Hepatocyte (in vitro differentiated cells): ENCODE results near the gene ABCD3. TPM values are rescaled to one million over a fixed set of nuclear protein-coding genes. Genes with fewer than 3 reads are reported as not detected.
"Not testable (repeated sequence)": the region's sequence is repeated elsewhere in the genome, so short reads cannot be mapped to it uniquely, and the experiment has no call there.

Experiments used
- DNase-seq: peaks from one replicate; pipeline ENCODE4 v3.0.0-alpha.2; 2016; ENCODE audit warnings: low spot score
- H2AFZ ChIP-seq: fragments of 200-600 bp; sonication (generic); 2 replicates; pipeline ENCODE4 v1.6.0; 2016; ENCODE audit warnings: antibody characterized with exemption, mild to moderate bottlenecking
- H3K27ac ChIP-seq: fragments of 200-600 bp; sonication (generic); 2 replicates; pipeline ENCODE4 v1.5.1; 2016; ENCODE audit warnings: mild to moderate bottlenecking
- H3K27me3 ChIP-seq: fragments of 200-600 bp; sonication (generic); 2 replicates; pipeline ENCODE4 v1.6.1; 2016
- H3K36me3 ChIP-seq: fragments of 200-600 bp; sonication (generic); replicated peaks from 2 replicates; pipeline ENCODE4 v1.5.1; 2016; ENCODE audit warnings: low read depth; ENCODE audit not compliant: insufficient read depth
- H3K4me1 ChIP-seq: fragments of 200-600 bp; sonication (generic); 2 replicates; pipeline ENCODE4 v1.5.1; 2016; ENCODE audit warnings: mild to moderate bottlenecking, moderate library complexity; ENCODE audit not compliant: insufficient read depth
- H3K4me2 ChIP-seq: fragments of 200-600 bp; sonication (generic); 2 replicates; pipeline ENCODE4 v1.6.0; 2016
- H3K4me3 ChIP-seq: fragments of 200-600 bp; sonication (generic); 2 replicates; pipeline ENCODE4 v1.5.1; 2016; ENCODE audit warnings: mild to moderate bottlenecking
- H3K79me2 ChIP-seq: fragments of 200-600 bp; sonication (generic); 2 replicates; pipeline ENCODE4 v1.6.0; 2017; ENCODE audit warnings: mild to moderate bottlenecking
- H3K9me2 ChIP-seq: fragments of 200-600 bp; sonication (generic); replicated peaks from 2 replicates; pipeline ENCODE4 v1.6.0; 2017; ENCODE audit warnings: mild to moderate bottlenecking; ENCODE audit not compliant: insufficient read depth
- H3K9me3 ChIP-seq: fragments of 200-600 bp; sonication (generic); 2 replicates; pipeline ENCODE4 v1.5.1; 2016; ENCODE audit warnings: low read depth, mild to moderate bottlenecking
- H4K20me1 ChIP-seq: fragments of 200-600 bp; sonication (generic); 2 replicates; pipeline ENCODE4 v1.6.0; 2016; ENCODE audit warnings: mild to moderate bottlenecking; ENCODE audit not compliant: insufficient read depth, poor library complexity, severe bottlenecking
- CTCF ChIP-seq: fragments of 200-600 bp; sonication (generic); IDR thresholded peaks from 2 replicates; pipeline ENCODE4 v1.5.1; 2016; ENCODE audit warnings: antibody characterized with exemption, mild to moderate bottlenecking; ENCODE audit not compliant: poor library complexity
- EZH2 ChIP-seq: fragments of 200-600 bp; sonication (generic); IDR thresholded peaks from 2 replicates; pipeline ENCODE4 v1.6.1; 2016; ENCODE audit warnings: antibody characterized with exemption, mild to moderate bottlenecking, borderline replicate concordance
- EZH2phosphoT487 ChIP-seq: fragments of 200-600 bp; sonication (generic); IDR thresholded peaks from one replicate; pipeline ENCODE4 v1.6.1; 2018; ENCODE audit warnings: antibody characterized with exemption, mild to moderate bottlenecking, low read depth, moderate library complexity; ENCODE audit not compliant: unreplicated experiment, severe bottlenecking
- WGBS: methylation state at CpG from one replicate; pipeline ENCODE4 v1.1.6; 2016; ENCODE audit warnings: low lambda C conversion rate; ENCODE audit errors: missing lambda C conversion rate; 5-methylcytosine and 5-hydroxymethylcytosine counted together
- polyA plus RNA-seq: library from polyadenylated mRNA; unstranded; fragments of >200 nt; fragmentation: Nextera tagmentation; extraction: Ambion mirVana; gene quantifications from 2 replicates; pipeline ENCODE4 v1.2.1, GENCODE V29; 2016
- total RNA-seq: library from RNA; depleted of rRNA; stranded (reverse); fragments of >200 nt; gene quantifications from 2 replicates; pipeline ENCODE4 v1.2.3, GENCODE V29; 2014

The ABCD3 gene
- total and polyA plus RNA-seq, 2 experiments from 2014 or later: 50.7 to 96.4 TPM

- no peaks in the 10 kb centered on the region for H3K9me2 ChIP-seq
- H3K36me3 ChIP-seq: no peaks in the 10 kb centered on the region
- no peak overlapping the region for H3K4me2 ChIP-seq
- no peaks in the 10 kb centered on the region for H3K4me1 ChIP-seq
- H3K9me3 ChIP-seq: peaks cover 8% of the 10 kb centered on the region
- no peak overlapping the region for H2AFZ ChIP-seq
- no peaks in the 10 kb centered on the region for H3K27me3 ChIP-seq
- H3K4me3 ChIP-seq: no peak overlapping the region
- peaks cover 93% of the 10 kb centered on the region for H3K79me2 ChIP-seq
- no peak for DNase-seq
- H3K27ac ChIP-seq: no peak overlapping the region
- H4K20me1 ChIP-seq: peaks cover 8% of the 10 kb centered on the region
- TF ChIP-seq EZH2: no peak
- no peak for TF ChIP-seq EZH2phosphoT487
- TF ChIP-seq CTCF: no peak
- 98% methylated on average over 2 of the region's 2 CpGs for WGBS
Observed at GRCh38 chr1:94434365-94435045, 16.3 kb downstream of the ABCD3 start.

GRCh38 chr1:94438692-94439276 is 20.6 kb downstream of the ABCD3 start:
- no peaks in the 10 kb centered on the region for H3K9me2 ChIP-seq
- no peak overlapping the region for H3K4me3 ChIP-seq
- no peaks in the 10 kb centered on the region for H3K36me3 ChIP-seq
- no peak overlapping the region for H3K4me2 ChIP-seq
- no peak for DNase-seq
- TF ChIP-seq EZH2phosphoT487: no peak
- no peak for TF ChIP-seq CTCF
- no peak for TF ChIP-seq EZH2
- H3K27me3 ChIP-seq: no peaks in the 10 kb centered on the region
- peaks cover 93% of the 10 kb centered on the region for H3K79me2 ChIP-seq
- peaks cover 19% of the 10 kb centered on the region for H4K20me1 ChIP-seq
- WGBS: 57% methylated on average over 2 of the region's 2 CpGs
- no peak overlapping the region for H2AFZ ChIP-seq
- peaks cover 20% of the 10 kb centered on the region for H3K9me3 ChIP-seq
- peak overlapping the region; percentile 5 for H3K27ac ChIP-seq
- H3K4me1 ChIP-seq: no peaks in the 10 kb centered on the region

DNA sequence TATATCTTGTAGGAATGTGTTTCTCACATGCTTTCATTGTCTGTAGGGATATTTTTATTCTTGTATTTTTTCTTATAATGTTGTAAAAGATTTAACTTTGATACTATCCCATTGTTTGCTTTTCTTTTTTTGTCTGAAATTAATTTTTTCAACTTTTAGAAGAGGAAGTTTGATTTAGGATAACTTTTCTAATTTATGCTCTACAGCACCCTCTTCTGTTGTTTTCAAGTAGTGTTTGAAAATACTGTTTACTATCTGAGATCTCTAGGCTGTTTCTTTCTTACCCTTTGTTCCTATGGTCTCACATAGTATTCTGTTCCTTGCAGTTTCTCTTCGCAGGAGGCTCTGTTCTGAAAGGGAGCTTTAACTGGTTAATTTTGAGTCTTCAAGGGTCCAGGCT is 21.9 kb downstream of the ABCD3 start:
- H3K4me3 ChIP-seq: no peak overlapping the region
- H2AFZ ChIP-seq: no peak overlapping the region
- H4K20me1 ChIP-seq: peaks cover 17% of the 10 kb centered on the region
- H3K9me3 ChIP-seq: peaks cover 22% of the 10 kb centered on the region
- peak; percentile 2 for TF ChIP-seq CTCF
- no peak for TF ChIP-seq EZH2
- no peaks in the 10 kb centered on the region for H3K27me3 ChIP-seq
- no peaks in the 10 kb centered on the region for H3K4me1 ChIP-seq
- H3K9me2 ChIP-seq: no peaks in the 10 kb centered on the region
- no peak for DNase-seq
- H3K27ac ChIP-seq: no peak overlapping the region
- no peaks in the 10 kb centered on the region for H3K36me3 ChIP-seq
- no peak overlapping the region for H3K4me2 ChIP-seq
- 100% methylated on average over 1 of the region's 1 CpG for WGBS
- H3K79me2 ChIP-seq: peaks cover 93% of the 10 kb centered on the region

GRCh38 chr1:94443067-94443466 is 24.9 kb downstream of the ABCD3 start:
- DNase-seq, H3K4me2 ChIP-seq, H3K27ac ChIP-seq, H3K27me3 ChIP-seq, H3K9me2 ChIP-seq, H3K4me1 ChIP-seq, H3K4me3 ChIP-seq, H3K36me3 ChIP-seq, H2AFZ ChIP-seq: not testable (repeated sequence)
- H4K20me1 ChIP-seq: peaks cover 11% of the 10 kb centered on the region
- peaks cover 23% of the 10 kb centered on the region for H3K9me3 ChIP-seq
- H3K79me2 ChIP-seq: peaks cover 94% of the 10 kb centered on the region

DNA sequence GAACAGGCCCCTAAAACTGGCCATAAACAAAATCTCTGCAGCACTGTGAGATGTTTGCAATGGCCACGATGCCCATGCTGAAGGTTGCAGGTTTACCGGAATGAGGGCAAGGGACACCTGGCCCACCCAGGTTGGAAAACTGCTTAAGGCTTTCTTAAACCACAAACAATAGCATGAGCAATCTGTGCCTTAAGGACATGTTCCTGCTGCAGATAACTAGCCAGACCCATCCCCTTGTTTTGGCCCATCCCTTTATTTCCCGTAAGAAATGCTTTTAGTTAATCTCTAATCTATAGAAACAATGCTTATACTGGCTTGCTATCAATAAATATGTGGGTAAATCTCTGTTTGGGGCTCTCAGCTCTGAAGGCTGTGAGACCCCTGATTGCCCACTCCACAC is 26.6 kb downstream of the ABCD3 start:
- not testable (repeated sequence) for DNase-seq, H3K4me3 ChIP-seq, H3K36me3 ChIP-seq, H3K9me2 ChIP-seq, H3K4me1 ChIP-seq, H2AFZ ChIP-seq, H3K27me3 ChIP-seq, H3K27ac ChIP-seq, H3K4me2 ChIP-seq
- WGBS: 82% methylated on average over 3 of the region's 3 CpGs
- Histone ChIP-seq H3K79me2 (peaks cover 94% of the 10 kb centered on the region), H3K9me3 (peaks cover 29% of the 10 kb centered on the region), H4K20me1 (peaks cover 11% of the 10 kb centered on the region)

DNA sequence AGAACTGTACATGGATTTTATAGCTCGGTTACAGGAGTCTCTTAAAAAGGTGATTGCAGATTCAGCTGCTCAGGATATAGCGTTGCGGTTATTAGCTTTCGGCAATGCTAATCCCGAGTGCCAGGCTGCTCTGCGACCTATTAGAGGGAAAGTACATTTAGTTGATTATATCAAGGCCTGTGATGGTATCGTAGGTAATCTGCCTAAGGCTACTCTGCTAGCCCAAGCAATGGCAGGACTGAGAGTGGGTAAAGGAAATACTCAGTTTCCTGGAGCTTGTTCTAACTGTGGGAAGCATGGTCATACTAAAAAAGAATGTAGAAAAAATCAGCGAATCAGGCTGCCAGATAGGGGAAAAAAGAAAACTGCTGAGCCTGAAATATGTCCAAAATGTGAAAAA is 27.5 kb downstream of the ABCD3 start:
- Histone ChIP-seq H4K20me1 (peaks cover 11% of the 10 kb centered on the region), H3K9me3 (peaks cover 38% of the 10 kb centered on the region), H3K79me2 (peaks cover 94% of the 10 kb centered on the region)
- DNase-seq, H3K27ac ChIP-seq, H3K9me2 ChIP-seq, H3K36me3 ChIP-seq, H3K4me1 ChIP-seq, H3K27me3 ChIP-seq, H3K4me2 ChIP-seq, H3K4me3 ChIP-seq, H2AFZ ChIP-seq: not testable (repeated sequence)
- WGBS: 97% methylated on average over 8 of the region's 8 CpGs
